Cardiac muscle cell (in vitro differentiated cells and primary cell): ENCODE data around the gene PROK1. TPM values are rescaled to one million over a fixed set of nuclear protein-coding genes. Genes with fewer than 3 reads are reported as not detected.

ENCODE experiments used
- DNase-seq, 2 donors: peaks; one replicate each; pipeline versions ENCODE4 v3.0.0 to v3.0.0-alpha.2; 2010 to 2017; ENCODE audit warnings: low read depth in 1 of 2, low spot score in 1 of 2
- H3K27ac ChIP-seq: fragments of 200-600 bp; sonication (generic); 2 replicates; pipeline ENCODE4 v1.5.1; 2016
- H3K27me3 ChIP-seq: fragments of 200-600 bp; sonication (generic); 2 replicates; pipeline ENCODE4 v1.6.0; 2016; ENCODE audit warnings: control low read depth
- H3K36me3 ChIP-seq: fragments of 200-600 bp; sonication (generic); 2 replicates; pipeline ENCODE4 v1.5.1; 2016; ENCODE audit warnings: control low read depth
- H3K4me1 ChIP-seq: fragments of 200-600 bp; sonication (generic); 2 replicates; pipeline ENCODE4 v1.8.1; 2017; ENCODE audit warnings: low read depth, mild to moderate bottlenecking, mixed run types
- H3K4me3 ChIP-seq: fragments of 200-600 bp; sonication (generic); 2 replicates; pipeline ENCODE4 v1.5.1; 2016; ENCODE audit warnings: mild to moderate bottlenecking
- H3K9me3 ChIP-seq: fragments of 200-600 bp; sonication (generic); 2 replicates; pipeline ENCODE4 v1.5.1; 2017; ENCODE audit warnings: low read depth, mild to moderate bottlenecking, control low read depth
- polyA plus RNA-seq: library from polyadenylated mRNA; unstranded; fragments of >200 nt; fragmentation: Nextera tagmentation; extraction: Ambion mirVana; gene quantifications from 2 replicates; pipeline ENCODE4 v1.2.1, GENCODE V29; 2016
- total RNA-seq: library from RNA; depleted of rRNA; stranded (reverse); fragments of >200 nt; gene quantifications from 2 replicates; pipeline ENCODE4 v1.2.3, GENCODE V29; 2016
- TF ChIP-seq, protein P1 (sequence below): IDR thresholded peaks from 2 replicates; pipeline ENCODE4 v1.5.1; 2012; ENCODE audit warnings: low read depth, mild to moderate bottlenecking, low read length

PROK1 gene
- total and polyA plus RNA-seq, 2 experiments from 2014 or later: 0.24 TPM; not detected in 1

DNA sequence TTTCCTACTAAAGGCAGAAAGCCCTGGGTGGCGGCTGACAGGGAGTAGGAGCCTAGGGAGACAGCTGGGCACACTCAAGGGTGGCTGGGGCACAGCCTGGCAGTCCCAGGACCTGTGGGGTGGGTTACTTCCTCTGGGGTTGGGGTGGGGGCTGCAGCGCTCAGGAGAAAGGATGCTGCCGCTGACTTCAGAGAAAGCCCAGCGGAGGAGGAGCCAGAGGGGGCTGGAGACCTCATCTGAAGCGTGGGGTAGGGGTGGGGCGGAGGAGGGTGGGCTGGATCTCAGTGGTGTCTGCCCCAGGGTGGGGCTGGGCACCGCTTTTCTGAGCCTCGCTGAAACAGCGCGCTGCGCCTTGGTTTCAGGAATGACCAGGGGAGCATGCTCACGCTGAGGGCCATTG lies 37.2 kb downstream of the PROK1 start:
- H3K9me3 ChIP-seq: no peaks in the 10 kb centered on the region
- DNase-seq: no peak
- TF ChIP-seq, protein P1, sequence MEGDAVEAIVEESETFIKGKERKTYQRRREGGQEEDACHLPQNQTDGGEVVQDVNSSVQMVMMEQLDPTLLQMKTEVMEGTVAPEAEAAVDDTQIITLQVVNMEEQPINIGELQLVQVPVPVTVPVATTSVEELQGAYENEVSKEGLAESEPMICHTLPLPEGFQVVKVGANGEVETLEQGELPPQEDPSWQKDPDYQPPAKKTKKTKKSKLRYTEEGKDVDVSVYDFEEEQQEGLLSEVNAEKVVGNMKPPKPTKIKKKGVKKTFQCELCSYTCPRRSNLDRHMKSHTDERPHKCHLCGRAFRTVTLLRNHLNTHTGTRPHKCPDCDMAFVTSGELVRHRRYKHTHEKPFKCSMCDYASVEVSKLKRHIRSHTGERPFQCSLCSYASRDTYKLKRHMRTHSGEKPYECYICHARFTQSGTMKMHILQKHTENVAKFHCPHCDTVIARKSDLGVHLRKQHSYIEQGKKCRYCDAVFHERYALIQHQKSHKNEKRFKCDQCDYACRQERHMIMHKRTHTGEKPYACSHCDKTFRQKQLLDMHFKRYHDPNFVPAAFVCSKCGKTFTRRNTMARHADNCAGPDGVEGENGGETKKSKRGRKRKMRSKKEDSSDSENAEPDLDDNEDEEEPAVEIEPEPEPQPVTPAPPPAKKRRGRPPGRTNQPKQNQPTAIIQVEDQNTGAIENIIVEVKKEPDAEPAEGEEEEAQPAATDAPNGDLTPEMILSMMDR: no peak

DNA sequence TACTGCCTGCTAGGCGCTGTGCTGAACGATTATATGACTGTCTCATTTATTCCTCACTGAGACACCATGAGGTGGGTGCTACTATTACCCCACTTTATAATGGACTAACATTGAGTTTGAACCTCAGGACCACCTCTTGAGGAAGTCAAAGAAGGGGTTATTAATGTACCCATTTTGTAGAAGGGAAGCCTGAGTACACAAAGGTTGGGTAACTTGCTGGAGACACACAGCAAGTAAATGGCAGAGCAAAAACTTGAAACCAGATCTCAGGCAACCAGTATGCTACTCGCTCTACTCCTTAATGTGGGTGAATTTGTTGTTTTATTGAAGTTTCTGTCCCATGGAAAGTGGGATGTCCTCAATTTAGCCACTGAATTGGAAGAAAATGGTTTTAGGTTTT lies 37.9 kb downstream of the PROK1 start:
- no peak for DNase-seq
- TF ChIP-seq, protein P1: no peak
- H3K4me3 ChIP-seq: no peak overlapping the region
- H3K27ac ChIP-seq: no peak overlapping the region
- H3K4me1 ChIP-seq: peaks cover 3% of the 10 kb centered on the region
- H3K27me3 ChIP-seq: no peaks in the 10 kb centered on the region
- no peaks in the 10 kb centered on the region for H3K9me3 ChIP-seq
- no peaks in the 10 kb centered on the region for H3K36me3 ChIP-seq

More for the DNA sequence above, 37.2 kb downstream of the PROK1 start:
- H3K4me3 ChIP-seq: no peak overlapping the region
- peaks cover 3% of the 10 kb centered on the region for H3K4me1 ChIP-seq
- H3K27ac ChIP-seq: no peak overlapping the region
- no peaks in the 10 kb centered on the region for H3K36me3 ChIP-seq
- H3K27me3 ChIP-seq: no peaks in the 10 kb centered on the region

DNA sequence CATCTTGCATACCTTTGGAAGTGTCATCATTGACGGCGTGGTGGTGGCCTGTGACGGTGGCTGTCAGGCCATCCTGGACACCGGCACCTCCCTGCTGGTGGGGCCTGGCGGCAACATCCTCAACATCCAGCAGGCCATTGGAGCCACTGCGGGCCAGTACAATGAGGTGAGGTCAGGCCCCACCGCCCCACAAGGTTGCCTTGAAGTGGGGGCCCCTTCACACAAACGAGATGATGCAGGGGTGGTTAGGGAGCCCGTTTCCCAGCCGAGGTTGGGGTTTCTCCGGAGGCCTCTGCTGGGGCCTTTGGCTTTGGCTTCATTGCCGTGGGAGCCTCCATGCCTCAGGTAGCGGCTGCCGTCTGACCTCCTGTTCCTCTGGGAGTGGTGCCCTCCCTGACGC lies 38.5 kb downstream of the PROK1 start:
- Histone ChIP-seq H3K36me3 (no peaks in the 10 kb centered on the region), H3K27ac (no peak overlapping the region), H3K4me1 (peaks cover 3% of the 10 kb centered on the region), H3K4me3 (no peak overlapping the region), H3K27me3 (no peaks in the 10 kb centered on the region), H3K9me3 (no peaks in the 10 kb centered on the region)
- TF ChIP-seq, protein P1: no peak
- DNase-seq: no peak

DNA sequence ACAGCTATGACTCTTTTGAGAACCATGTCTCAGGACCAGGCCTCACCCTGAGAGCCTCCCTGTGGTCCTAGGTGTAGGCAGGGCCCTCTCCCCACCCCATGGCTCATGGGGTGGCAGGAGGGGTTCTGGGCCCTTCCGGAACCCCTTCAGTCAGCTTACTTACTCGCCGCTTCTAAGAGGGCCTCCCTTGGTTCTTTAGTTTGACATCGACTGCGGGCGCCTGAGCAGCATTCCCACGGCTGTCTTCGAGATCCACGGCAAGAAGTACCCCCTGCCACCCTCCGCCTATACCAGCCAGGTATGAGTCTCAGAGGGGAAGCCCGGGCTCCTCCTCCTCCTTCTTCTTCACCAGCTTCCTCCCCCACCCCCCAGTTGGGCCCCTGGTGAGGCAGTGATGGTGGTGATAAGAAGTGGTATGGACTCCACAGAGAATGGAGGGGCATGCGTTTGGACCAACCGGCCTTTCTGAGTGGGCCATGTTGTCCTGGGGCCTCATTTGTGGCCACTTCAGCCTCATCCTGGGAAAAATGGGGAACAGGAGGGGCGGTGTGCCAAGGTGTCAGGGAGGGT lies 39.1 kb downstream of the PROK1 start:
- DNase-seq: no peak
- TF ChIP-seq, protein P1: no peak
- Histone ChIP-seq H3K4me3 (no peak overlapping the region), H3K9me3 (no peaks in the 10 kb centered on the region), H3K36me3 (no peaks in the 10 kb centered on the region), H3K27me3 (no peaks in the 10 kb centered on the region), H3K4me1 (peaks cover 10% of the 10 kb centered on the region), H3K27ac (no peak overlapping the region)

DNA sequence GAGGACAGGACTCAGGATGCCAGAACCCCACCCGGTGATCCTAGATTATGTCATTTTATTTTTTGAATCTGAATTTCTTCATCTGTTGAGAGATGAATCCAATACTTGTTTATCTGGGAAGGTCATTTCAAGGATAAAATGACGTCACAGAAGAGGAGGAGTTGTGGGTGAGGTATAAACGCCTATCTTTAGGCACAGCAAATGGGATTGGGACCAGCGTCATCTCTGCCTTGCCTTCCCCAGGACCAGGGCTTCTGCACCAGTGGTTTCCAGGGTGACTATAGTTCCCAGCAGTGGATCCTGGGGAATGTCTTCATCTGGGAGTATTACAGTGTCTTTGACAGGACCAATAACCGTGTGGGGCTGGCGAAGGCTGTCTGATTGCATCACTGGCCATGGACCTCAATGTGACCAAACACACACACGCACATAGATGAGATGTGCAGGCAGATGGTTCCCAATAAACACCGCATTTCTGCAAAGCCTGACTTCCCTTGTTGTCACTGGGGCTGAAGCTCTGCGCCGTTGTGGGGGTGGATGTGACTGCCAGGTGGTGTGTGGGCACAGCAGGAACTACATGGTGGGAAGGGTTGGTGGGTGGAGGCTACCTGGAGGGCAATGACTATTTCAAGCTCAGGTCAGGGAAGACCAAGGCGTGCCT lies 40.0 kb downstream of the PROK1 start:
- no peak for DNase-seq

More for the DNA sequence above, 40.0 kb downstream of the PROK1 start:
- Histone ChIP-seq H3K9me3 (no peaks in the 10 kb centered on the region), H3K36me3 (no peaks in the 10 kb centered on the region), H3K4me1 (peaks cover 7% of the 10 kb centered on the region), H3K27ac (no peak overlapping the region), H3K27me3 (no peaks in the 10 kb centered on the region), H3K4me3 (no peak overlapping the region)
- TF ChIP-seq, protein P1: no peak
